ENCODE data around the gene P2RY2. TPM values are rescaled to one million over a fixed set of nuclear protein-coding genes. Genes with fewer than 3 reads are reported as not detected.

P2RY2 gene
- total and polyA plus RNA-seq, 2 of the 8 experiments (the other 6 are each of a cell fraction or from before 2014, with no cell fraction given), result 1.0 to 1.5 TPM

DNA sequence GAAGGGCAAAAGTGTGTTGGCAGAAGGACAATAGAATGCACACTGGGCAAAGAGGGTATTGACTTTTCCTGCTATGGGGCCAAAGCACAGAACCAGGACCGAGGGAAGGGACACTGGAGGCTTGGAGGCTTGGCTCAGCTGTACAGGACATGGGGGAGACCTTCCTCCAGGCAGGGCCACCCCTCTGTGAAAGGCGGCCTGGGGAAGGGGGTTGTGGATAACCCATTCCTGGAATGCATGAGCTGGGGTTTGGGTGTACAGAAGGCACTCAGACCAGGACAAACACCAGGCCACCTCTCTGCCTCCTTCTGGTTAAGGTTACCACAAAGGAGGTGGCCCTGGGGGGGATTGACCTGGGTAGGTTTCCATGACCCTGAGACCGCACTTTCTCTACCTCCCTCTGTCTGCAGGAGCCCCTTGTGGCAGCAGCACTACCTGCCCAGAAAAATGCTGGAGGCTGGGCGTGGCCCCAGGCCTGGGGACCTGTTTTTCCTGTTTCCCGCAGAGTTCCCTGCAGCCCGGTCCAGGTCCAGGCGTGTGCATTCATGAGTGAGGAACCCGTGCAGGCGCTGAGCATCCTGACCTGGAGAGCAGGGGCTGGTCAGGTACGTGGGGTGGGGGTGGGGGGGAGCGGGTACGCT lies 9.6 kb downstream of the P2RY2 start (continued):
- TF ChIP-seq KDM5A (IDR thresholded peaks at IDR 0.05; ENCODE audit: low read length) (no peak), TAF1 (IDR thresholded peaks at IDR 0.05; ENCODE audit: low read depth, low read length) (0 out of 2 replicates have a peak, but pooled peaks have one; percentile 24), YY1 (IDR thresholded peaks at IDR 0.05; ENCODE audit: low read depth, low read length) (no peak; the same call in 1 of the 2 replicates)
- TF ChIP-seq, protein P1, sequence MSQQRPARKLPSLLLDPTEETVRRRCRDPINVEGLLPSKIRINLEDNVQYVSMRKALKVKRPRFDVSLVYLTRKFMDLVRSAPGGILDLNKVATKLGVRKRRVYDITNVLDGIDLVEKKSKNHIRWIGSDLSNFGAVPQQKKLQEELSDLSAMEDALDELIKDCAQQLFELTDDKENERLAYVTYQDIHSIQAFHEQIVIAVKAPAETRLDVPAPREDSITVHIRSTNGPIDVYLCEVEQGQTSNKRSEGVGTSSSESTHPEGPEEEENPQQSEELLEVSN (IDR thresholded peaks at IDR 0.05), result no peak
